ENCODE results near the gene CNIH4.

DNA sequence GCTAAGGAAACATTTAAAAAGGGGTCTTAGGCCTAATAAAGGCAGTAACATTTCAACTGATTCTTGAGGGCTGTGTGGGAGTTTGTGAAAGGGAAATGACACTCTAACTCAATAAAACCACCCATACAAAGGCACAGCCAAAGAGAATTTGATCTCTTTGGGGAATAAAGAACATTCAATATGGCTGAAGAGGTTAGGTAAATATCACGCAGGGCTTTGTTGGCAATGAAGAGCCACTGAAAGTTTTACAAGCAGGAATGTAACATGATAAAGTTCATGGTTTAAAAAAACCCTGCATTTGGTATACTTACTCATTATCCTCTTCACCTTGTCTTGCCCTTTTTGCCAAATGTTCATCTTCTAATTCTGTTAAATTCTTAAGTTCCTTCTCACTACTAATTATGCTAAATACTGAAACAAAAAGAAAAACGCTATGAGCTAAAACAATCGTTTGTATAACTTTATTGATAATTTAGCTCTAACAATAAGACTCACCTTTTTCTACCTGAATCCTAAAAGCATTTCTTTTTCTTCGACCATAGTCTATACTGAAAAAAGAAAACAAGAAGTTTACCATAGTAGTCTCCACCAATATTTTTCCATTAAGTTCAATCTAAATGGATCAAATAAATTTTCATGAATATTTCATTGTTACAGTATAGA is 39.2 kb upstream of the CNIH4 start:
- TF ChIP-seq, protein P1, sequence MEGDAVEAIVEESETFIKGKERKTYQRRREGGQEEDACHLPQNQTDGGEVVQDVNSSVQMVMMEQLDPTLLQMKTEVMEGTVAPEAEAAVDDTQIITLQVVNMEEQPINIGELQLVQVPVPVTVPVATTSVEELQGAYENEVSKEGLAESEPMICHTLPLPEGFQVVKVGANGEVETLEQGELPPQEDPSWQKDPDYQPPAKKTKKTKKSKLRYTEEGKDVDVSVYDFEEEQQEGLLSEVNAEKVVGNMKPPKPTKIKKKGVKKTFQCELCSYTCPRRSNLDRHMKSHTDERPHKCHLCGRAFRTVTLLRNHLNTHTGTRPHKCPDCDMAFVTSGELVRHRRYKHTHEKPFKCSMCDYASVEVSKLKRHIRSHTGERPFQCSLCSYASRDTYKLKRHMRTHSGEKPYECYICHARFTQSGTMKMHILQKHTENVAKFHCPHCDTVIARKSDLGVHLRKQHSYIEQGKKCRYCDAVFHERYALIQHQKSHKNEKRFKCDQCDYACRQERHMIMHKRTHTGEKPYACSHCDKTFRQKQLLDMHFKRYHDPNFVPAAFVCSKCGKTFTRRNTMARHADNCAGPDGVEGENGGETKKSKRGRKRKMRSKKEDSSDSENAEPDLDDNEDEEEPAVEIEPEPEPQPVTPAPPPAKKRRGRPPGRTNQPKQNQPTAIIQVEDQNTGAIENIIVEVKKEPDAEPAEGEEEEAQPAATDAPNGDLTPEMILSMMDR (IDR thresholded peaks at IDR 0.05; ENCODE audit: insufficient read depth, low read length, poor library complexity, severe bottlenecking), result no peak
- no peak for TF ChIP-seq EZH2phosphoT487 (conservative IDR thresholded peaks at IDR 0.05; ENCODE audit: low read length)

All from SU-DHL-6 (cell line).